ENCODE measurements around the gene RTL5. TPM values are rescaled to one million over a fixed set of nuclear protein-coding genes. Genes with fewer than 3 reads are reported as not detected.

RTL5 gene
- polyA plus RNA-seq, 1 donor, result 10.9 TPM

DNA sequence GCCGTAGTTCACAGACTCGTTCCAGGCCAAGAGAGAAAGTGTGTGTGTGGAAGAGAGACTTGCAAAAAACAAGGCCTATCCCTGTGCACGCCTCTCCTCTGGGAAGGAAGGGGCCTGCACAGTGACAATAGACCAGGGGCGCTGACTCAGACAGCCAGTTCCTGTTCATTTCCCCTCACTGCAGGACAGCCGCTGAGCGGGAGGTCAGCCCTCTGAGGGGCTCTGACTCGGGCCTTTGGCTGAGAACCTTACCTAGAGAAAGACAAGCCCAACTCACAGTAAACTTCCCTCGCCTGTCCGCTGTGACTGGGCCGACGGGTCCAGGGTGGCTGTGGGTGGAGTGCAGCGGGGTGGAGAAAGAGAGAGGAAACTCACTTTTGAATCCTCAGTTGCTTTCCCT, 52.1 kb downstream of the RTL5 start:
- DNase-seq (ENCODE audit: low read depth), result no peak

DNA sequence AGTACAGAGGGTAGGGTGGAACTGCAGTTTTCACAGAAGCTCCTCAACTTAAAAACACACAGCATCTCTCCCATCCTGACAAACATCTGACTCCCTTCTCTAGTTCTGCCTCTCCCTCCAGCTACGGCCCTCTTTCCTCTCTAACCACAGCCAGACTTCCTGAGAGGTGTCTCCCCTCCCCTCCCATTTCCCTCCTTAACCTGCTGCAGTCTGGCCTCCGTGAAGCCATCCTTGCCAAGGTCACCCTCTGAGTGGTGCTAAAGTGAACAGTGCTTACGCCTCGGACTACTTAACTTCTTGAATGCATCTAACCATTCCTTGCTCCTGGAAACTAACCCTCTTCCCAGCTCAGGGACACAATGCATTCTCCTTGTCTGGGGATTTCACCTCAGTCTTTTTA, 53.3 kb downstream of the RTL5 start:
- no peak for DNase-seq (ENCODE audit: low read depth)

Other genes starting within 250 kb of the RTL5 start
- gene NHSL2, start 221.1 kb downstream of the RTL5 start, polyA plus RNA-seq (ENCODE audit: insufficient read length), result 6.7 TPM
- 25.8 TPM for gene PIN4, start 49.8 kb upstream of the RTL5 start, polyA plus RNA-seq (ENCODE audit: insufficient read length)
- gene ERCC6L, start 107.1 kb upstream of the RTL5 start, polyA plus RNA-seq (ENCODE audit: insufficient read length), result 1.7 TPM
- gene RPS4X, start 145.3 kb upstream of the RTL5 start, polyA plus RNA-seq (ENCODE audit: insufficient read length), result 2,909 TPM
- 14.7 TPM for gene CITED1, start 174.0 kb upstream of the RTL5 start, polyA plus RNA-seq (ENCODE audit: insufficient read length)

Measured in forelimb muscle (tissue), 1 donor.